ENCODE data around the gene ABCC1.

The ABCC1 gene

DNA sequence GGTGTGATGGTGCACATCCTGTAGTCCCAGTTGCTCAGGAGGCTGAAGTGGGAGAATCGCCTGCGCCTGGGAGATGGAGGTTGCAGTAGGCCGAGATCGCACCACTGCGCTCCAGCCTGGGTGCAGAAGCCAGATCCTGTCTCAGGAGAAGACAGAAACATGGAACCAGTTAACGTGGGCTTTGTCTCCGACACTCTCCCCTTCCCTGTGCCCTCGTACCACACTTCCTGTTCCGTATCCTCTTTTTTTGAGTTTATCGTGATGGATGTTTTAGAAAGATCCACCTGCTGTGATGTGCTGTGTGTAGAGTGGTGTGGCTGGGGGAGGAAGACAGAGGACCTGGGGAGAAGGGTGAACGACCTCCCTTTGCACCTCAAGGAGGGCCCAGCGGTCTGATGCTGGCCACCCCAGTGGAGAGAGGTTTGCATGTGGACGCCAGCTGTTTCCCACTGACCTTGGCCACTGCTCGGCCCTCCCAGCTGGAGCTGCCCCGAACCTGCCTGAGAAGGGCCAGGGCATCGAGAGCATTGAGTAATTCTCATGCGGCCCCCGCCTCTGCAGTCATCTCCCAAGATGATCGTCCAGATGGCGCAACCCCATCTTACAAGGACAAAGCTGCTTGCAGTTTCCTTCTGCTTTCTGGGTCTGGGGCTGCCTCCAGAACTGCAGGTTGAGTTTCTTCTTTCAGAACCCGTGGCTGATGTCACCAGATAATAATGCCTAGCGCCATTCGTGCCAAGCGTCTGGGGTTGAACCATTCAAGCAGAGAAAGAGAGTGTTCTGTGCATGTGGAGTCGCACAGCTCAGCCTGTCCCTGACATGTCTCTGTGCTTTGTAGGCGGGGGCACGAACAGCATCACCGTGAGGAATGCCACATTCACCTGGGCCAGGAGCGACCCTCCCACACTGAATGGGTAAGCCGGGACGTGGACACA is 126.3 kb downstream of the ABCC1 start:
- DNase-seq, result peak; percentile 84 to 98 (median 97)
- Histone ChIP-seq H3K36me3 (ENCODE audit: control insufficient read depth in 4 of 4, insufficient read depth in 4 of 4, low read length in 3 of 4) (peaks cover 15 to 66% (median 49%) of the 10 kb centered on the region in 4 experiments), H3K4me1 (ENCODE audit: control extremely low read depth in 1 of 4, control insufficient read depth in 4 of 4, insufficient read depth in 4 of 4, low read length in 3 of 4) (peaks cover 14 to 82% (median 64%) of the 10 kb centered on the region in 4 experiments), H3K4me3 (ENCODE audit: control insufficient read depth in 1 of 7, extremely low read depth in 1 of 7, insufficient read depth in 4 of 7, low read depth in 2 of 7, low read length in 6 of 7) (peak overlapping the region in 3 of 7 experiments; percentile 16 to 53 (median 29)), H3K27me3 (replicated peaks in 2 of 5; ENCODE audit: control insufficient read depth in 4 of 5, insufficient read depth in 5 of 5, low read length in 4 of 5) (no peaks in the 10 kb centered on the region), H3K9me3 (ENCODE audit: control extremely low read depth in 1 of 5, control insufficient read depth in 4 of 5, insufficient read depth in 2 of 5, low read depth in 1 of 5, low read length in 4 of 5) (no peaks in the 10 kb centered on the region), H3K27ac (ENCODE audit: insufficient read depth in 1 of 2, low read depth in 1 of 2, low read length in 2 of 2, poor library complexity in 1 of 2, severe bottlenecking in 2 of 2) (peak overlapping the region; percentile 79 to 84)
- 50% methylated on average over 25 of the region's 31 CpGs for WGBS (ENCODE audit: insufficient coverage)
- CTCF ChIA-PET, result interaction anchor here (0.6 to 11.7 kb wide), 14 partner anchors 8 to 78 kb away, joined by 3 to 102 read pairs (median 6); no protein-coding TSS in a partner anchor
- POLR2A ChIA-PET, result interaction anchor here (0.6 to 3.5 kb wide), 7 partner anchors 9 to 44 kb away, joined by 3 to 27 read pairs (median 6); no protein-coding TSS in a partner anchor

DNA sequence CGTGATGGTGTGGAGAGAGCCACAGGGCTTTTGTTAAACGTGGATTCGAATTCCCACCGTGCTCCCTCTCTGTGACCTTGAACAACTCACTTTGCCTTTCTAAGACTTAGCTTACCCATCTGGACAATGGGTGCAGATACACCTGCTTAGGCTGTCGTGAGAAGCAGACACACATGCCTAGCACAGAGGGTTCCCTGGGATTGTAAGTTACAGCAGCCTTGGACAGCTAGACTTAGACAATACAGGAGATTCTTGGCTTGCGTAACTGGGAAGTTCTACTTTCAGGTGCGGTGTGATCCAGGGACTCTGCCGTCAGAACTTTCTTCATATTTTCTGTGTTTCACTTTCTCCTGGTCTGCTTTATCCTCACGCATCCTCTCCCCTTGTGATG is 127.0 kb downstream of the ABCC1 start:
- CTCF ChIA-PET, result interaction anchor here (0.6 to 11.7 kb wide), 10 partner anchors 9 to 43 kb away, joined by 3 to 102 read pairs (median 9); no protein-coding TSS in a partner anchor
- no peaks in the 10 kb centered on the region for H3K27me3 ChIP-seq (replicated peaks in 2 of 5; ENCODE audit: control insufficient read depth in 4 of 5, insufficient read depth in 5 of 5, low read length in 4 of 5)
- peak overlapping the region; percentile 79 to 84 for H3K27ac ChIP-seq (ENCODE audit: insufficient read depth in 1 of 2, low read depth in 1 of 2, low read length in 2 of 2, poor library complexity in 1 of 2, severe bottlenecking in 2 of 2)
- POLR2A ChIA-PET, result interaction anchor here (1.0 to 3.5 kb wide), 4 partner anchors 10 to 44 kb away, joined by 6 to 27 read pairs (median 10); no protein-coding TSS in a partner anchor
- peak overlapping the region in 4 of 7 experiments; percentile 4 to 53 (median 16) for H3K4me3 ChIP-seq (ENCODE audit: control insufficient read depth in 1 of 7, extremely low read depth in 1 of 7, insufficient read depth in 4 of 7, low read depth in 2 of 7, low read length in 6 of 7)
- peaks cover 16 to 68% (median 53%) of the 10 kb centered on the region in 4 experiments for H3K36me3 ChIP-seq (ENCODE audit: control insufficient read depth in 4 of 4, insufficient read depth in 4 of 4, low read length in 3 of 4)
- 90% methylated on average over 9 of the region's 9 CpGs for WGBS (ENCODE audit: insufficient coverage)
- H3K4me1 ChIP-seq (ENCODE audit: control extremely low read depth in 1 of 4, control insufficient read depth in 4 of 4, insufficient read depth in 4 of 4, low read length in 3 of 4), result peaks cover 14 to 82% (median 62%) of the 10 kb centered on the region in 4 experiments
- no peaks in the 10 kb centered on the region for H3K9me3 ChIP-seq (ENCODE audit: control extremely low read depth in 1 of 5, control insufficient read depth in 4 of 5, insufficient read depth in 2 of 5, low read depth in 1 of 5, low read length in 4 of 5)
- no peak for DNase-seq

DNA sequence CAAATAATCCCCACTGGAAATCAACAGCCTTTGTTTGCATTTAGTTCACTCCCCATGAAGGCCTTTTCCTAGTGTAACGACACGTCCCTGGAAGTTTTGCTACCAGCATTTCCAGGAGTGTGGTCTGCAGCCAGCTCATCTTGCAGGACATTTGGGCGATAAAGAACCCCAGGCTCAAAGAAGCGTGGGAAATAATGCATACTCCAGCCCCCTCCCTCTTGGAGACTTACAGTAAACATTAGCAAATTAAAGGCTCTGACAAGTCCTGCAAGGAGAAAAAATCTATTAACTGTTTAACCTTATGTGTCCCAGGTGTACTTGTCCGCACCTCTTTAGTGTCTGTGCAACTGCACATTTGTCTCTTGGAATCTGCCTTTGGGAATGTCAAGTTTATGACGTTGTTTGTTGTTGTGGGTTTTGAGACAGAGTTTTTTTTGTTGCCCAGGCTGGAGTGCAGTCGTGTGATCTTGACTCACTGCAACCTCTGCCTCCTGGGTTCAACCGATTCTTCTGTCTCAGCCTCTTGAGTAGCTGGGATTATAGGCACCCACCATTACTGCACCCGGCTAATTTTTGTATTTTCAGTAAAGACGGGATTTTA is 131.1 kb downstream of the ABCC1 start:
- Histone ChIP-seq H3K9me3 (ENCODE audit: control extremely low read depth in 1 of 5, control insufficient read depth in 4 of 5, insufficient read depth in 2 of 5, low read depth in 1 of 5, low read length in 4 of 5) (peaks cover 0 to 12% (median 9%) of the 10 kb centered on the region in 5 experiments), H3K36me3 (ENCODE audit: control insufficient read depth in 4 of 4, insufficient read depth in 4 of 4, low read length in 3 of 4) (peaks cover 25 to 83% (median 69%) of the 10 kb centered on the region in 4 experiments), H3K27ac (ENCODE audit: insufficient read depth in 1 of 2, low read depth in 1 of 2, low read length in 2 of 2, poor library complexity in 1 of 2, severe bottlenecking in 2 of 2) (peak overlapping the region in 1 of 2 experiments; percentile 21), H3K4me3 (ENCODE audit: control insufficient read depth in 1 of 7, extremely low read depth in 1 of 7, insufficient read depth in 4 of 7, low read depth in 2 of 7, low read length in 6 of 7) (no peak overlapping the region), H3K4me1 (ENCODE audit: control extremely low read depth in 1 of 4, control insufficient read depth in 4 of 4, insufficient read depth in 4 of 4, low read length in 3 of 4) (peaks cover 10 to 47% (median 28%) of the 10 kb centered on the region in 4 experiments), H3K27me3 (replicated peaks in 2 of 5; ENCODE audit: control insufficient read depth in 4 of 5, insufficient read depth in 5 of 5, low read length in 4 of 5) (no peaks in the 10 kb centered on the region)
- DNase-seq, result no peak
- CTCF ChIA-PET, result interaction anchor here (1.0 to 11.7 kb wide), 5 partner anchors 8 to 39 kb away, joined by 3 to 102 read pairs (median 6); no protein-coding TSS in a partner anchor
- 90% methylated on average over 8 of the region's 10 CpGs for WGBS (ENCODE audit: insufficient coverage)
- POLR2A ChIA-PET, result interaction anchor here (0.5 kb wide), 1 partner anchor 322 kb away, joined by 4 read pairs; no protein-coding TSS in a partner anchor

DNA sequence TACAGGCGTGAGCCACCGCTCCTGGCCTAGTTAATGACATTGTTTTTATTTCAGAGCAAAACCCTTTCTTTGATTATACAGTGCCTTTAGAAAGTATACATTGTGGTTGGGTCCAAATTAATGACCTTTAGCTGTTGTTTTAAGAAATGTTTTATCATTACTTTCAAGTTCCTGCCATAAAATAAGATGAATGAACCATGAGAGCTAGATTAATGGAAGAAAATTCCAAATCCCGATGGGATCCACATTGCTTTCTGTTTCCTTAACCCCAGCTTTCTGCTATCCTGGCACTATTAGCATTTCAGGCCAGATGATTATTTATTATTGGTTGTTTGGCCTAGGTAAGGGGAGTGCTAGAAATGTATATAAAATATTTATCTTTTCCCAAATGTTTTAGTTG is 131.7 kb downstream of the ABCC1 start:
- ChIA-PET CTCF (interaction anchor here (1.2 to 11.7 kb wide), 4 partner anchors 13 to 43 kb away, joined by 3 to 102 read pairs (median 46); no protein-coding TSS in a partner anchor), POLR2A (no interaction called here)
- 100% methylated on average over 1 of the region's 3 CpGs for WGBS (ENCODE audit: insufficient coverage)
- H3K4me3 ChIP-seq (ENCODE audit: control insufficient read depth in 1 of 7, extremely low read depth in 1 of 7, insufficient read depth in 4 of 7, low read depth in 2 of 7, low read length in 6 of 7), result no peak overlapping the region
- H3K27ac ChIP-seq (ENCODE audit: insufficient read depth in 1 of 2, low read depth in 1 of 2, low read length in 2 of 2, poor library complexity in 1 of 2, severe bottlenecking in 2 of 2), result peak overlapping the region in 1 of 2 experiments; percentile 21
- H3K36me3 ChIP-seq (ENCODE audit: control insufficient read depth in 4 of 4, insufficient read depth in 4 of 4, low read length in 3 of 4), result peaks cover 30 to 86% (median 74%) of the 10 kb centered on the region in 4 experiments
- no peaks in the 10 kb centered on the region for H3K27me3 ChIP-seq (replicated peaks in 2 of 5; ENCODE audit: control insufficient read depth in 4 of 5, insufficient read depth in 5 of 5, low read length in 4 of 5)
- peaks cover 10 to 43% (median 22%) of the 10 kb centered on the region in 4 experiments for H3K4me1 ChIP-seq (ENCODE audit: control extremely low read depth in 1 of 4, control insufficient read depth in 4 of 4, insufficient read depth in 4 of 4, low read length in 3 of 4)
- peaks cover 0 to 12% (median 9%) of the 10 kb centered on the region in 5 experiments for H3K9me3 ChIP-seq (ENCODE audit: control extremely low read depth in 1 of 5, control insufficient read depth in 4 of 5, insufficient read depth in 2 of 5, low read depth in 1 of 5, low read length in 4 of 5)
- DNase-seq, result no peak

DNA sequence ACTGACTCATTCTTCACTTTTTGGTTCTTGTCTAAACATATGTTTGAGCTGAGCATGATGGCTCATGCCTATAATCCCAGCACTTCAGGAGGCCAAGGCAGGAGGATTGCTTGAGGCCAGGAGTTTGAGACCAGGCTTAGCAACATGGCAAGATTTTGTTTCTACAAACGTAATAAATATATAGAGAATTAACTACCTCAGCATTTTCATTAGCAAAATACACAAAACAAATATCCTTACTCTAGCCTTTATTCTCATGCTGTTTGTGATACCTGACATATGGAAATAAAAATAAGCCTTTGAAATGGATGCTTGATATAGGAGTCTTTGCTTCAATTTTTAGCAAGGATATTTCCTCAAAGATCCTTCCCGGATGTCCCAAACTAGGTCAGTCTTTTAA is 132.8 kb downstream of the ABCC1 start:
- Histone ChIP-seq H3K27ac (ENCODE audit: insufficient read depth in 1 of 2, low read depth in 1 of 2, low read length in 2 of 2, poor library complexity in 1 of 2, severe bottlenecking in 2 of 2) (no peak overlapping the region), H3K9me3 (ENCODE audit: control extremely low read depth in 1 of 5, control insufficient read depth in 4 of 5, insufficient read depth in 2 of 5, low read depth in 1 of 5, low read length in 4 of 5) (peaks cover 0 to 12% (median 9%) of the 10 kb centered on the region in 5 experiments), H3K27me3 (replicated peaks in 2 of 5; ENCODE audit: control insufficient read depth in 4 of 5, insufficient read depth in 5 of 5, low read length in 4 of 5) (no peaks in the 10 kb centered on the region), H3K4me3 (ENCODE audit: control insufficient read depth in 1 of 7, extremely low read depth in 1 of 7, insufficient read depth in 4 of 7, low read depth in 2 of 7, low read length in 6 of 7) (no peak overlapping the region), H3K4me1 (ENCODE audit: control extremely low read depth in 1 of 4, control insufficient read depth in 4 of 4, insufficient read depth in 4 of 4, low read length in 3 of 4) (peaks cover 1 to 38% (median 17%) of the 10 kb centered on the region in 4 experiments), H3K36me3 (ENCODE audit: control insufficient read depth in 4 of 4, insufficient read depth in 4 of 4, low read length in 3 of 4) (peaks cover 25 to 90% (median 76%) of the 10 kb centered on the region in 4 experiments)
- ChIA-PET CTCF (interaction anchor here (0.9 to 2.5 kb wide), 3 partner anchors 10 to 305 kb away, joined by 3 to 12 read pairs (median 3); no protein-coding TSS in a partner anchor), POLR2A (interaction anchor here (0.9 kb wide), 1 partner anchor 38 kb away, joined by 4 read pairs; no protein-coding TSS in a partner anchor)
- DNase-seq, result no peak
- 100% methylated on average over 1 of the region's 2 CpGs for WGBS (ENCODE audit: insufficient coverage)

DNA sequence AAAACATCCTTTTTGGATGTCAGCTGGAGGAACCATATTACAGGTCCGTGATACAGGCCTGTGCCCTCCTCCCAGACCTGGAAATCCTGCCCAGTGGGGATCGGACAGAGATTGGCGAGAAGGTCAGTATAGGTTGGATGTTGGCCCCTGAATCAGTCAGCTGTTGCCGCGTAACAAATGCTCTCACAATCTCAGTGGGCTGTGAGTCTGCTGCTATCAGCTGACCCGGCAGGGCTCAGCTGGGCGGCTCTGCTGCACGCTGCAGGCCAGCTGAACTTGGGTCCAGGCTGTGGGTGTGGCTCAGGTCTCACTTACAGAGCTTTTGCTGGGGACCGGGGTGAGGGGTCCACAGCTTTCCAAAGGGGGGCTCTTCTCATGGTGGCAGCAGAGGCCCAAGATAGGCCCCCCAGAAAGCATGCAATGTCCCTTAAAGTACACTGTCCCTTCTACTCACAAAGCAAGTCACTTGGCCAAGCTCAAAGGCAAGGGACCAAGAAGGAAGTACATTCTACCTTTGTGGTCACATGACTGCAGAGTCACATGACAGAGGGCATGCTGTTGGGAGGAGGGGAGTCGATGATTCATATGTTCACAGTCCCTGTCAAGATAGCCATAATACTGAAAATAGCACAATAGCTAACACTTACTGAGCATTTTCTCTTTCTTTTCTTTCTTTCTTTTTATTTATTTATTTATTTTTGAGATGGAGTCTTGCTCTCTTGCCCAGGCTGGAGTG is 134.2 kb downstream of the ABCC1 start:
- Histone ChIP-seq H3K4me1 (ENCODE audit: control extremely low read depth in 1 of 4, control insufficient read depth in 4 of 4, insufficient read depth in 4 of 4, low read length in 3 of 4) (peaks cover 2 to 37% (median 13%) of the 10 kb centered on the region in 4 experiments), H3K9me3 (ENCODE audit: control extremely low read depth in 1 of 5, control insufficient read depth in 4 of 5, insufficient read depth in 2 of 5, low read depth in 1 of 5, low read length in 4 of 5) (peaks cover 0 to 12% (median 9%) of the 10 kb centered on the region in 5 experiments), H3K4me3 (ENCODE audit: control insufficient read depth in 1 of 7, extremely low read depth in 1 of 7, insufficient read depth in 4 of 7, low read depth in 2 of 7, low read length in 6 of 7) (no peak overlapping the region), H3K36me3 (ENCODE audit: control insufficient read depth in 4 of 4, insufficient read depth in 4 of 4, low read length in 3 of 4) (peaks cover 25 to 88% (median 72%) of the 10 kb centered on the region in 4 experiments), H3K27me3 (replicated peaks in 2 of 5; ENCODE audit: control insufficient read depth in 4 of 5, insufficient read depth in 5 of 5, low read length in 4 of 5) (no peaks in the 10 kb centered on the region), H3K27ac (ENCODE audit: insufficient read depth in 1 of 2, low read depth in 1 of 2, low read length in 2 of 2, poor library complexity in 1 of 2, severe bottlenecking in 2 of 2) (peak overlapping the region in 1 of 2 experiments; percentile 49)
- peak; percentile 37 to 77 (median 75) for DNase-seq
- WGBS (ENCODE audit: insufficient coverage), result 98% methylated on average over 7 of the region's 10 CpGs
- ChIA-PET CTCF (interaction anchor here (0.7 to 2.5 kb wide), 7 partner anchors 9 to 38 kb away, joined by 3 to 12 read pairs (median 5); no protein-coding TSS in a partner anchor), POLR2A (interaction anchor here (1.0 to 1.2 kb wide), 2 partner anchors 22 to 36 kb away, joined by 3 to 4 read pairs; no protein-coding TSS in a partner anchor)

Measured in common myeloid progenitor, CD34-positive (primary cell).